DND-41 (cell line): ENCODE data around the gene AASS.

Experiments
- EZH2 ChIP-seq: IDR thresholded peaks from 3 replicates; pipeline ENCODE4 v1.6.1; 2012; ENCODE audit warnings: borderline replicate concordance, low read depth, mild to moderate bottlenecking, moderate library complexity, low read length, inconsistent platforms; ENCODE audit not compliant: severe bottlenecking
- TF ChIP-seq, protein P1 (sequence below): IDR thresholded peaks from 2 replicates; pipeline ENCODE4 v1.5.1; 2012; ENCODE audit warnings: borderline replicate concordance, low read length, moderate library complexity, mild to moderate bottlenecking; ENCODE audit not compliant: poor library complexity, severe bottlenecking; ENCODE audit errors: extremely low read depth

DNA sequence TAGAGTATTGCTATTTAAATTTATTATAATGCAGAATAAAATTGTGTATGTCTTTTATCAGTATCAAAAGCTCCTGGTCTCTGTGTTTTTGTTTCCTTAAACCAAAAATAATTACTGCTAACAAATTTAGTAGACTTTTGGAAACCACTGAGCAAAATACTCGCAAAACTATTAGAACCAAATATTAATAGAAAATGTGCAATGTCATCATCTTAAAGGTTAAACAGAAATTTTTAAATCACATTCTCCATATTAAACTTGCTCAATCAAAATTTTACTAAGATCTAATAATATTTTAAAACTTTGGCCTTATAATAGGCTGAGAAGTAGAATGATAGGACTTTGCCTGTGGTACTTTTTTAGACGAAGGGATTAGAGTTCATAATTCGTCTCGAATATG is 48.4 kb downstream of the AASS start:
- TF ChIP-seq, protein P1, sequence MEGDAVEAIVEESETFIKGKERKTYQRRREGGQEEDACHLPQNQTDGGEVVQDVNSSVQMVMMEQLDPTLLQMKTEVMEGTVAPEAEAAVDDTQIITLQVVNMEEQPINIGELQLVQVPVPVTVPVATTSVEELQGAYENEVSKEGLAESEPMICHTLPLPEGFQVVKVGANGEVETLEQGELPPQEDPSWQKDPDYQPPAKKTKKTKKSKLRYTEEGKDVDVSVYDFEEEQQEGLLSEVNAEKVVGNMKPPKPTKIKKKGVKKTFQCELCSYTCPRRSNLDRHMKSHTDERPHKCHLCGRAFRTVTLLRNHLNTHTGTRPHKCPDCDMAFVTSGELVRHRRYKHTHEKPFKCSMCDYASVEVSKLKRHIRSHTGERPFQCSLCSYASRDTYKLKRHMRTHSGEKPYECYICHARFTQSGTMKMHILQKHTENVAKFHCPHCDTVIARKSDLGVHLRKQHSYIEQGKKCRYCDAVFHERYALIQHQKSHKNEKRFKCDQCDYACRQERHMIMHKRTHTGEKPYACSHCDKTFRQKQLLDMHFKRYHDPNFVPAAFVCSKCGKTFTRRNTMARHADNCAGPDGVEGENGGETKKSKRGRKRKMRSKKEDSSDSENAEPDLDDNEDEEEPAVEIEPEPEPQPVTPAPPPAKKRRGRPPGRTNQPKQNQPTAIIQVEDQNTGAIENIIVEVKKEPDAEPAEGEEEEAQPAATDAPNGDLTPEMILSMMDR: no peak
- TF ChIP-seq EZH2: no peak
